ENCODE measurements around the gene PTPRK.

PTPRK gene

DNA sequence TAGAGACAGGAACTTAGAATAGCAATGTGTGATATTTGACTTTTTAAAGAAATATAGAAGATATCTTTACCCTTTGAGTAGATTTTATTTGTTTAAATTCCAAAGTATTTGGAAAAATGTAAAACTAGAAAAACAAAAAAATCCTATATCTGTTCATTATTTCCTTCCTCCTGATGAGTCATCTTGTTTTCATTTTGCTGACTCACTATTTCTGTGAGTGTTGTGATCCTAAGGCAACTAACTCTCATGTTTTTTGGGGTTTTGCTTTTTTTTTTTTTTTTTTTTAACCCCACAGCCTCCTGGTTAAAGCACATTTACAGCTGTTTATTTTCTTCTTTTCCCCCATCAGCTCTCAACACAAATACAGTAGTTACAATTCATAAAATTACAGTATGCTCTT, 581.7 kb downstream of the PTPRK start:
- H3K27me3 ChIP-seq (replicated peaks; ENCODE audit: control insufficient read depth, insufficient read depth, low read length): no peaks in the 10 kb centered on the region
- no peak overlapping the region for H3K4me3 ChIP-seq (replicated peaks; ENCODE audit: low read depth, low read length)
- no peak for TF ChIP-seq CTCF (IDR thresholded peaks at IDR 0.05; ENCODE audit: insufficient read depth, low read length, poor library complexity, severe bottlenecking)
- H3K36me3 ChIP-seq (ENCODE audit: control insufficient read depth, insufficient read depth, low read length): no peaks in the 10 kb centered on the region
- no peak for DNase-seq (ENCODE audit: extremely low read depth, insufficient read length)

DNA sequence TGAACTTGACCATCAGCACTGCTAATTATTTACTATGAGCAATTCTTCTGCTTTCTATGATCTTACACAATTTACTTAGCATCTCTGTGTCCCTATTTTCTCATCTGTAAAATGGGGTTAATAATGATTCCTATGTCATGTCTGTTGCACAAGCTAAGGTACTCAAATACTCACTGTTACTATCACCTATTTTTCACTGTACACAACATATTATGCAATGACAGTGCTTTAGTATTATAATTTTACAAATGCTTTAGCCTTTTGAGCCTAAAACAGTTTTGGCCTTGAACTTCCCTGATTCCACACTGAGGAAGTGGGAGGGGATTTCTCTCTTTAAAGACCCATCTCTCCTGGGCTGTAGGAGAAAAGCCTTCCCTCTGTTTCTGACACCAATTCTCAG, 582.7 kb downstream of the PTPRK start:
- Histone ChIP-seq H3K36me3 (ENCODE audit: control insufficient read depth, insufficient read depth, low read length) (no peaks in the 10 kb centered on the region), H3K4me3 (replicated peaks; ENCODE audit: low read depth, low read length) (no peak overlapping the region), H3K27me3 (replicated peaks; ENCODE audit: control insufficient read depth, insufficient read depth, low read length) (no peaks in the 10 kb centered on the region)
- no peak for TF ChIP-seq CTCF (IDR thresholded peaks at IDR 0.05; ENCODE audit: insufficient read depth, low read length, poor library complexity, severe bottlenecking)
- DNase-seq (ENCODE audit: extremely low read depth, insufficient read length): no peak

GRCh38 chr6:127937102-127937501, 583.3 kb downstream of the PTPRK start:
- no peak for TF ChIP-seq CTCF (IDR thresholded peaks at IDR 0.05; ENCODE audit: insufficient read depth, low read length, poor library complexity, severe bottlenecking)
- H3K27me3 ChIP-seq (replicated peaks; ENCODE audit: control insufficient read depth, insufficient read depth, low read length): no peaks in the 10 kb centered on the region
- no peak overlapping the region for H3K4me3 ChIP-seq (replicated peaks; ENCODE audit: low read depth, low read length)
- no peak for DNase-seq (ENCODE audit: extremely low read depth, insufficient read length)
- no peaks in the 10 kb centered on the region for H3K36me3 ChIP-seq (ENCODE audit: control insufficient read depth, insufficient read depth, low read length)

GRCh38 chr6:127934956-127935355, 585.4 kb downstream of the PTPRK start:
- H3K27me3 ChIP-seq (replicated peaks; ENCODE audit: control insufficient read depth, insufficient read depth, low read length): no peaks in the 10 kb centered on the region
- TF ChIP-seq CTCF (IDR thresholded peaks at IDR 0.05; ENCODE audit: insufficient read depth, low read length, poor library complexity, severe bottlenecking): no peak
- no peak for DNase-seq (ENCODE audit: extremely low read depth, insufficient read length)
- no peak overlapping the region for H3K4me3 ChIP-seq (replicated peaks; ENCODE audit: low read depth, low read length)
- no peaks in the 10 kb centered on the region for H3K36me3 ChIP-seq (ENCODE audit: control insufficient read depth, insufficient read depth, low read length)

GRCh38 chr6:127933852-127934840, 586.3 kb downstream of the PTPRK start:
- H3K36me3 ChIP-seq (ENCODE audit: control insufficient read depth, insufficient read depth, low read length): no peaks in the 10 kb centered on the region
- DNase-seq (ENCODE audit: extremely low read depth, insufficient read length): no peak
- no peak for TF ChIP-seq CTCF (IDR thresholded peaks at IDR 0.05; ENCODE audit: insufficient read depth, low read length, poor library complexity, severe bottlenecking)
- no peaks in the 10 kb centered on the region for H3K27me3 ChIP-seq (replicated peaks; ENCODE audit: control insufficient read depth, insufficient read depth, low read length)
- no peak overlapping the region for H3K4me3 ChIP-seq (replicated peaks; ENCODE audit: low read depth, low read length)
